Ishikawa (cell line): Measurements from ENCODE around the gene NDUFAF8.

ENCODE experiments used
- CEBPB ChIP-seq: IDR thresholded peaks from 2 replicates; pipeline ENCODE4 v1.6.1; 2012
- EGR1 ChIP-seq: IDR thresholded peaks from 2 replicates; pipeline ENCODE4 v1.6.1; 2012
- EP300 ChIP-seq: IDR thresholded peaks from 2 replicates; pipeline ENCODE4 v1.6.1; 2012; ENCODE audit warnings: borderline replicate concordance
- FOXM1 ChIP-seq: IDR thresholded peaks from 2 replicates; pipeline ENCODE4 v1.6.1; 2012; ENCODE audit warnings: low read depth, borderline replicate concordance
- TAF1 ChIP-seq: IDR thresholded peaks from 2 replicates; pipeline ENCODE4 v1.6.1; 2012; ENCODE audit warnings: low read depth, mild to moderate bottlenecking
- TEAD4 ChIP-seq: IDR thresholded peaks from 2 replicates; pipeline ENCODE4 v1.6.1; 2012
- YY1 ChIP-seq: IDR thresholded peaks from 2 replicates; pipeline ENCODE4 v1.6.1; 2012; ENCODE audit warnings: low read depth

DNA sequence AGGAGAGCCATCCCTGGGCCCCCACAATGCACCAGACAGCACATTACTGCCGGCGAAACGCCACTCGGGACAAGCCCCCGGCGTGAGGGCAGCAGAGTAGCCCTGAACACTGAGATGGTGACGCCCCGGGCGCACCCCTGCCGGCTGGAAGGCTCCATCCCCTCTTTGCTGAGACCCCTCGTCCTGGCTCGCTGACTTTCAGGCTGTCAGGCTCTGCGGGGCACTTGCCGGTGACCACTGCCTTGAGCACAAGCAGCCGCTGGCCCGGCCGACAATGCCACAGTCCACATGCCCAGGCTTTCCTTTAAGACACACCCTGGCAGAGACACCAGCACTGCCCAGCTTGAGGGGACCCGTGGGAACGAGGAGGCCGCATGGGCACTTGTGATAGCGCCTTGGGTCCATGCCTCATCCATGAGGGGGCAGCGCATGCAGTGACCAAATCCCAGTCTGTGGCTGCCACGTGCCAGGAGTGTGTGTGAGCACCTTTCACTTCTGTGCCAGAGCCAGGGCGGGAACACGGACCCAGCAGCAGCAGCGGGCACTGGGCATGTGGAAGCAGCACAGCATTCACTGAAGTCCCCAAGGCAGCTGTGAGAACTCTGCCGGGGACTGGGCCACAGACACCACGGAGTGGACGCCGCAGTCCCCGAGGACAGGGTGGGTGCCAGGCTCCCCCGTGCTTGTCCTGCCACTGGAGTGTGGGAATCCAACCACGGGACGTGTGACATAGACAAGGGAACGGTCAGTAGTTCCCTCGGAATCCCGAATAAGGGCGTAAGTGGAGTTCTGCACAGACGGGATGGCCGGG is 24.5 kb downstream of the NDUFAF8 start:
- TF ChIP-seq CEBPB (no peak), EGR1 (no peak), YY1 (no peak), EP300 (no peak), FOXM1 (no peak), TAF1 (no peak), TEAD4 (no peak)
